ENCODE measurements around the gene TRO. TPM values are rescaled to one million over a fixed set of nuclear protein-coding genes. Genes with fewer than 3 reads are reported as not detected.

Gene TRO
- 0.56 and 1.2 TPM in 2 replicates for total RNA-seq (2013; cell fraction: nucleolus; rRNA removed)
- total RNA-seq (2014; rRNA removed) (not detected in 2 replicates), total RNA-seq (2014; rRNA removed; fragmentation: Illumina TruSeq; extraction: Trizol) (not detected in 2 replicates), total RNA-seq (2021) (0.16 TPM in 1 of 2 replicates, not detected in the other), polyA plus RNA-seq (2011; rRNA removed) (0.33 and 1.0 TPM in 2 replicates), polyA plus RNA-seq (2014; fragmentation: Illumina TruSeq; extraction: Trizol) (not detected in 2 replicates), polyA plus RNA-seq (2014; fragmentation: Nextera tagmentation; extraction: Ambion mirVana) (under 1 TPM in 1 of 2 experiments, not detected in 1; 0.02 TPM), polyA plus RNA-seq (2014; rRNA removed) (not detected in 2 replicates), polyA plus RNA-seq (2016; fragmentation: Nextera tagmentation; extraction: Ambion mirVana) (under 1 TPM in 1 of 2 experiments, not detected in 1; 0.35 TPM), polyA minus RNA-seq (2011; rRNA and poly(A)+ RNA removed) (0.52 and 0.88 TPM in 2 replicates), Bru-seq, nascent RNA (percentile 25 among the genes with signal in this experiment), BruChase-seq, experiment 1, labeled RNA remaining after a 6-hour chase (percentile 31 among the genes with signal in this experiment), BruChase-seq, experiment 2, labeled RNA remaining after a 2-hour chase (percentile 25 among the genes with signal in this experiment)
- 0.25 TPM for polyA plus RNA-seq (2011; ENCODE audit: low read depth)
- 0.47 and 0.49 TPM in 2 replicates for polyA plus RNA-seq (2011; cell fraction: cytosol; rRNA removed)
- polyA plus RNA-seq (2011; cell fraction: nucleus; rRNA removed): 3.1 and 3.8 TPM in 2 replicates
- 0.25 and 0.47 TPM in 2 replicates for polyA plus RNA-seq (2012)
- not detected in 2 replicates for polyA minus RNA-seq (2011; cell fraction: cytosol; rRNA and poly(A)+ RNA removed)
- polyA minus RNA-seq (2011; cell fraction: nucleus; rRNA and poly(A)+ RNA removed): 0.57 and 0.97 TPM in 2 replicates
- long read RNA-seq, experiment 1: 0 reads
- long read RNA-seq, experiment 2, partial matches to known transcripts: 1 of 1 reads
- long read RNA-seq, experiment 2, other reads (novel, unspliced or antisense): 0 of 1 reads

GRCh38 chrX:54920610-54921426 is at the start of gene TRO:
TRO (plus strand) TSS chrX:54920824; CDS start chrX:54922247, 1,423 bp downstream.
- in situ Hi-C loops (cut with MboI): no loop called here

GRCh38 chrX:54885740-54886139 is 34.9 kb upstream of the TRO start:
- ATAC-seq: no peak
- Histone ChIP-seq H3K36me3 (ENCODE audit: control insufficient read depth in 2 of 2, insufficient read depth in 2 of 2, low read length in 1 of 2) (no peaks in the 10 kb centered on the region), H3K4me3 (no peak overlapping the region), H3K4me2 (ENCODE audit: control insufficient read depth, insufficient read depth) (no peak overlapping the region), H2AFZ (ENCODE audit: control insufficient read depth, low read depth, low read length) (no peak overlapping the region), H3K27ac (ENCODE audit: control insufficient read depth, insufficient read depth) (no peak overlapping the region), H3K4me1 (ENCODE audit: control insufficient read depth, insufficient read depth, low read length) (no peaks in the 10 kb centered on the region), H3K9me3 (replicated peaks; ENCODE audit: control insufficient read depth, insufficient read depth, low read length) (no peaks in the 10 kb centered on the region), H3K79me2 (ENCODE audit: control insufficient read depth, insufficient read depth, low read length) (no peaks in the 10 kb centered on the region), H3K27me3 (replicated peaks in 1 of 2; ENCODE audit: control insufficient read depth in 2 of 2, insufficient read depth in 2 of 2, low read length in 1 of 2) (no peaks in the 10 kb centered on the region), H4K20me1 (ENCODE audit: control insufficient read depth, insufficient read depth) (no peaks in the 10 kb centered on the region), H3K9ac (ENCODE audit: control insufficient read depth, insufficient read depth, low read length) (no peak overlapping the region)
- ChIA-PET SMC1A (ENCODE audit: uncharacterized antibody, unreplicated experiment) (no interaction called here), CTCF (no interaction called here), RAD21 (ENCODE audit: unreplicated experiment) (no interaction called here), POLR2A (interaction anchor here (0.5 kb wide), 1 partner anchor 359 kb away, joined by 3 read pairs; no protein-coding TSS in a partner anchor)
- intact Hi-C loops (cut with micrococcal nuclease; ENCODE audit: unreplicated experiment): no loop called here
- 18% methylated on average over 3 of the region's 3 CpGs for WGBS (ENCODE audit: insufficient coverage, insufficient replicate concordance, low lambda C conversion rate, missing lambda C conversion rate)
- BruUV-seq (replicated peaks): no TSS peak
- in situ Hi-C loops (cut with MboI): no loop called here
- no peak for FAIRE-seq
- no peak for DNase-seq (ENCODE audit: low read depth, low spot score)
- no peak for TF ChIP-seq BCL3 (IDR thresholded peaks at IDR 0.05; ENCODE audit: borderline replicate concordance, insufficient read depth, low read depth, low read length, poor library complexity, severe bottlenecking)
- TF ChIP-seq ZBTB33 (IDR thresholded peaks at IDR 0.05): no peak
- no peak for TF ChIP-seq SKIL (IDR thresholded peaks at IDR 0.05; ENCODE audit: low read depth, poor library complexity, severe bottlenecking)
- no peak for TF ChIP-seq NBN (IDR thresholded peaks at IDR 0.05)

More at GRCh38 chrX:54920610-54921426, at the start of gene TRO:
- Histone ChIP-seq H3K4me3 (no peak within 1 kb of the TSS), H3K27me3 (replicated peaks in 1 of 2; ENCODE audit: control insufficient read depth in 2 of 2, insufficient read depth in 2 of 2, low read length in 1 of 2) (0 out of 4 replicates have a peak, but pooled peaks cover 0 to 1% of the 10 kb centered on the region in 2 experiments), H4K20me1 (ENCODE audit: control insufficient read depth, insufficient read depth) (no peaks in the 10 kb centered on the region), H3K27ac (ENCODE audit: control insufficient read depth, insufficient read depth) (no peak within 1 kb of the TSS), H3K9me3 (replicated peaks; ENCODE audit: control insufficient read depth, insufficient read depth, low read length) (no peaks in the 10 kb centered on the region; the same call in 2 of the 3 replicates), H3K4me2 (ENCODE audit: control insufficient read depth, insufficient read depth) (0 out of 2 replicates have a peak within 1 kb of the TSS, but pooled peaks have one; percentile 25), H3K79me2 (ENCODE audit: control insufficient read depth, insufficient read depth, low read length) (no peaks in the 10 kb centered on the region), H3K4me1 (ENCODE audit: control insufficient read depth, insufficient read depth, low read length) (no peaks in the 10 kb centered on the region), H3K9ac (ENCODE audit: control insufficient read depth, insufficient read depth, low read length) (no peak within 1 kb of the TSS), H3K36me3 (ENCODE audit: control insufficient read depth in 2 of 2, insufficient read depth in 2 of 2, low read length in 1 of 2) (no peaks in the 10 kb centered on the region), H2AFZ (ENCODE audit: control insufficient read depth, low read depth, low read length) (no peak within 1 kb of the TSS; the same call in 1 of the 2 replicates)
- BruUV-seq (replicated peaks): no TSS peak
- RAD21 ChIA-PET (ENCODE audit: unreplicated experiment): no interaction called here
- SMC1A ChIA-PET (ENCODE audit: uncharacterized antibody, unreplicated experiment): no interaction called here
- POLR2A ChIA-PET: no interaction called here
- CTCF ChIA-PET: no interaction called here
- intact Hi-C loops (cut with micrococcal nuclease; ENCODE audit: unreplicated experiment): no loop called here
- FAIRE-seq: no peak
- no peak for DNase-seq (ENCODE audit: low read depth, low spot score)
- no peak for ATAC-seq
- no peak for TF ChIP-seq IKZF2 (IDR thresholded peaks at IDR 0.05)
- 14% methylated on average over 28 of the region's 29 CpGs for WGBS (ENCODE audit: insufficient coverage, insufficient replicate concordance, low lambda C conversion rate, missing lambda C conversion rate)
